Activated B cell treated with CpG ODN at 0.5 μM for 24 hours (primary cell): ENCODE measurements around the gene ACKR1. TPM values are rescaled to one million over a fixed set of nuclear protein-coding genes. Genes with fewer than 3 reads are reported as not detected.

Experiments used
- ATAC-seq: fragments of 200-7000 bp; cut with Tn5 transposase; one replicate; pipeline ENCODE4 v1.10.0; 2021; ENCODE audit warnings: low read depth, mild to moderate bottlenecking, moderate library complexity
- CTCF ChIA-PET: fragments of 350-600 bp; sonication (Branson Sonifier 250); formaldehyde crosslinking; loops from one replicate; lab custom pipeline; 2021; ENCODE audit warnings: antibody characterized with exemption; lab: Charles Lee
- POLR2A ChIA-PET: fragments of 350-600 bp; sonication (Branson Sonifier 250); formaldehyde crosslinking; loops from one replicate; lab custom pipeline; 2021; ENCODE audit warnings: antibody characterized with exemption; lab: Charles Lee
- DNase-seq: peaks from one replicate; pipeline ENCODE4 v3.0.0; 2022
- H3K27ac Mint-ChIP-seq: one replicate; pipeline ENCODE4 v1.8.0; 2020; ENCODE audit warnings: mixed read lengths
- H3K27me3 Mint-ChIP-seq: one replicate; pipeline ENCODE4 v1.8.0; 2021; ENCODE audit warnings: mixed read lengths
- H3K36me3 Mint-ChIP-seq: one replicate; pipeline ENCODE4 v1.8.0; 2021; ENCODE audit warnings: low read depth, mixed read lengths
- H3K4me1 Mint-ChIP-seq: one replicate; pipeline ENCODE4 v1.8.0; 2021; ENCODE audit warnings: mixed read lengths
- H3K4me3 Mint-ChIP-seq: one replicate; pipeline ENCODE4 v1.8.0; 2020; ENCODE audit warnings: mild to moderate bottlenecking, mixed read lengths
- H3K9me3 Mint-ChIP-seq: one replicate; pipeline ENCODE4 v1.8.0; 2020; ENCODE audit warnings: mixed read lengths
- CTCF ChIP-seq: fragments of 200-600 bp; IDR thresholded peaks from one replicate; pipeline ENCODE4 v1.8.0; 2022; ENCODE audit warnings: antibody characterized with exemption, mild to moderate bottlenecking
- intact Hi-C: fragments of 100-400 bp; cut with micrococcal nuclease; formaldehyde crosslinking; loops from one replicate; pipeline ENCODE4 v1.15.1; 2024
- total RNA-seq: library from RNA; stranded (reverse); gene quantifications from 2 replicates; pipeline ENCODE4 v1.2.3, GENCODE V29; 2022

Gene ACKR1
- total RNA-seq, 1 donor from 2014 or later = 0.18 TPM

- ATAC-seq (peak; percentile 94), DNase-seq (peak; percentile 37)
- Mint-ChIP-seq H3K9me3 (no peaks in the 10 kb centered on the region), H3K4me3 (no peak overlapping the region), H3K4me1 (no peaks in the 10 kb centered on the region), H3K36me3 (no peaks in the 10 kb centered on the region), H3K27me3 (peaks cover 26% of the 10 kb centered on the region), H3K27ac (no peak overlapping the region)
- no peak for TF ChIP-seq CTCF
- CTCF ChIA-PET = interaction anchor here (0.9 to 6.1 kb wide), 8 partner anchors 10 to 65 kb away, joined by 3 to 60 read pairs (median 5); no protein-coding TSS in a partner anchor
- POLR2A ChIA-PET = interaction anchor here (0.7 kb wide), 1 partner anchor 10 kb away, joined by 3 read pairs; no protein-coding TSS in a partner anchor
- intact Hi-C loops = loop anchor here (1.0 kb wide), 2 partner anchors 37 to 66 kb away; no protein-coding TSS in a partner anchor
Observed at GRCh38 chr1:159197561-159198557, 6.8 kb upstream of the ACKR1 start.

- Mint-ChIP-seq H3K27ac (no peak overlapping the region), H3K36me3 (no peaks in the 10 kb centered on the region), H3K4me1 (no peaks in the 10 kb centered on the region), H3K27me3 (peaks cover 35% of the 10 kb centered on the region), H3K4me3 (no peak overlapping the region), H3K9me3 (no peaks in the 10 kb centered on the region)
- intact Hi-C loops = no loop called here
- POLR2A ChIA-PET = no interaction called here
- CTCF ChIA-PET = interaction anchor here (6.1 kb wide), 1 partner anchor 38 kb away, joined by 60 read pairs; no protein-coding TSS in a partner anchor
- no peak for TF ChIP-seq CTCF
- DNase-seq = no peak
- no peak for ATAC-seq
Observed at GRCh38 chr1:159199901-159200300, 4.8 kb upstream of the ACKR1 start.

- intact Hi-C loops = no loop called here
- no peak for DNase-seq
- H3K27ac Mint-ChIP-seq = no peak overlapping the region
- no peaks in the 10 kb centered on the region for H3K9me3 Mint-ChIP-seq
- no peak overlapping the region for H3K4me3 Mint-ChIP-seq
- ATAC-seq = no peak
- peaks cover 39% of the 10 kb centered on the region for H3K27me3 Mint-ChIP-seq
- no peak for TF ChIP-seq CTCF
- POLR2A ChIA-PET = no interaction called here
- no peaks in the 10 kb centered on the region for H3K4me1 Mint-ChIP-seq
- CTCF ChIA-PET = interaction anchor here (6.1 kb wide), 1 partner anchor 39 kb away, joined by 60 read pairs; no protein-coding TSS in a partner anchor
- H3K36me3 Mint-ChIP-seq = no peaks in the 10 kb centered on the region
Observed at GRCh38 chr1:159200769-159201168, 3.9 kb upstream of the ACKR1 start.

GRCh38 chr1:159201642-159202041, 3.0 kb upstream of the ACKR1 start:
- DNase-seq = no peak
- Mint-ChIP-seq H3K4me1 (no peaks in the 10 kb centered on the region), H3K27me3 (peaks cover 43% of the 10 kb centered on the region), H3K4me3 (no peak overlapping the region), H3K36me3 (no peaks in the 10 kb centered on the region), H3K9me3 (no peaks in the 10 kb centered on the region), H3K27ac (no peak overlapping the region)
- ChIA-PET CTCF (interaction anchor here (1.0 kb wide), 1 partner anchor 9 kb away, joined by 3 read pairs; no protein-coding TSS in a partner anchor), POLR2A (no interaction called here)
- no peak for TF ChIP-seq CTCF
- no peak for ATAC-seq
- intact Hi-C loops = no loop called here

GRCh38 chr1:159203610-159204009, 1.1 kb upstream of the ACKR1 start:
- intact Hi-C loops = no loop called here
- ChIA-PET POLR2A (no interaction called here), CTCF (interaction anchor here (1.4 kb wide), 1 partner anchor 10 kb away, joined by 6 read pairs; no protein-coding TSS in a partner anchor)
- DNase-seq = no peak
- no peak for ATAC-seq
- H3K4me3 Mint-ChIP-seq = no peak overlapping the region
- no peaks in the 10 kb centered on the region for H3K9me3 Mint-ChIP-seq
- H3K4me1 Mint-ChIP-seq = peaks cover 2% of the 10 kb centered on the region
- H3K27ac Mint-ChIP-seq = no peak overlapping the region
- TF ChIP-seq CTCF = no peak
- H3K36me3 Mint-ChIP-seq = no peaks in the 10 kb centered on the region
- peaks cover 52% of the 10 kb centered on the region for H3K27me3 Mint-ChIP-seq
